Fibroblast of the aortic adventitia (primary cell): ENCODE measurements around the gene TAB2. TPM values are rescaled to one million over a fixed set of nuclear protein-coding genes. Genes with fewer than 3 reads are reported as not detected.

Source experiments
- DNase-seq: peaks from one replicate; pipeline ENCODE4 v3.0.0-alpha.2; 2010; ENCODE audit warnings: low read depth
- H3K4me3 ChIP-seq: 2 replicates; pipeline ENCODE4 v1.5.1; 2011; ENCODE audit warnings: low read depth, mild to moderate bottlenecking, control low read depth, low read length, moderate library complexity
- CTCF ChIP-seq: IDR thresholded peaks from 2 replicates; pipeline ENCODE4 v1.5.1; 2011; ENCODE audit warnings: mild to moderate bottlenecking, low read length, control low read depth, inconsistent platforms; ENCODE audit not compliant: insufficient read depth
- total RNA-seq: library from RNA; depleted of rRNA; stranded (reverse); fragments of >200 nt; gene quantifications from 2 replicates; pipeline ENCODE4 v1.2.3, GENCODE V29; 2012; ENCODE audit warnings: low replicate concordance

TAB2 gene
- total RNA-seq, 1 donor: 40.0 TPM

GRCh38 chr6:149311293-149311692, 6.2 kb upstream of the TAB2 start:
- DNase-seq: no peak
- H3K4me3 ChIP-seq: no peak overlapping the region
- no peak for TF ChIP-seq CTCF

GRCh38 chr6:149311766-149312165, 5.7 kb upstream of the TAB2 start:
- no peak overlapping the region for H3K4me3 ChIP-seq
- DNase-seq: no peak
- TF ChIP-seq CTCF: no peak

- H3K4me3 ChIP-seq: no peak overlapping the region
- TF ChIP-seq CTCF: no peak
- no peak for DNase-seq
These were observed 4.4 kb upstream of the TAB2 start for GRCh38 chr6:149313070-149313469.

- no peak overlapping the region for H3K4me3 ChIP-seq
- no peak for DNase-seq
These were observed 3.7 kb upstream of the TAB2 start for GRCh38 chr6:149313861-149314260.

GRCh38 chr6:149314325-149314905, 3.1 kb upstream of the TAB2 start:
- no peak for TF ChIP-seq CTCF
- no peak for DNase-seq
- no peak overlapping the region for H3K4me3 ChIP-seq

More at GRCh38 chr6:149313861-149314260, 3.7 kb upstream of the TAB2 start:
- no peak for TF ChIP-seq CTCF

GRCh38 chr6:149316108-149316727, 1.3 kb upstream of the TAB2 start:
- H3K4me3 ChIP-seq: peak overlapping the region; percentile 90
- TF ChIP-seq CTCF: no peak
- DNase-seq: no peak
